K562 (cell line): ENCODE data around the gene ARPC2. TPM values are rescaled to one million over a fixed set of nuclear protein-coding genes. Genes with fewer than 3 reads are reported as not detected.
A peak's percentile ranks its signal among the peaks of the same experiment; 100 is the strongest.

Experiments
- ARID3A ChIP-seq: IDR thresholded peaks from 2 replicates; pipeline ENCODE4 v1.6.1; 2012; ENCODE audit warnings: low read depth, low read length, improper control_type of control experiment, borderline replicate concordance
- ATF4 ChIP-seq: fragments of 450-650 bp; formaldehyde crosslinking; IDR thresholded peaks from 2 replicates; pipeline ENCODE4 v1.4.0; 2022; ENCODE audit warnings: mild to moderate bottlenecking, moderate library complexity
- DNMT1 ChIP-seq: fragments of 450-650 bp; IDR thresholded peaks from 2 replicates; pipeline ENCODE4 v1.6.1; 2016; ENCODE audit warnings: antibody characterized with exemption, mild to moderate bottlenecking
- DPF2 ChIP-seq: fragments of 450-650 bp; IDR thresholded peaks from 2 replicates; pipeline ENCODE4 v1.6.1; 2016
- ETS2 ChIP-seq: IDR thresholded peaks from 2 replicates; pipeline ENCODE4 v1.6.1; 2016; ENCODE audit warnings: borderline replicate concordance, missing genetic modification characterization, mild to moderate bottlenecking, moderate library complexity, missing compliant biosample characterization; ENCODE audit not compliant: poor library complexity, severe bottlenecking
- GATAD2A ChIP-seq: fragments of 450-650 bp; IDR thresholded peaks from 2 replicates; pipeline ENCODE4 v1.6.1; 2017
- L3MBTL2 ChIP-seq: fragments of 450-650 bp; IDR thresholded peaks from 2 replicates; pipeline ENCODE4 v1.6.1; 2016; ENCODE audit warnings: mild to moderate bottlenecking, moderate library complexity
- LEF1 ChIP-seq: fragments of 450-650 bp; IDR thresholded peaks from 2 replicates; pipeline ENCODE4 v1.6.1; 2016; ENCODE audit warnings: mild to moderate bottlenecking
- MAFG ChIP-seq: fragments of 450-650 bp; conservative IDR thresholded peaks from 2 replicates; pipeline ENCODE4 v1.6.1; 2016; ENCODE audit warnings: missing genetic modification characterization, missing compliant biosample characterization
- MECOM ChIP-seq: fragments of 250-450 bp; sonication (Bioruptor Pico); IDR thresholded peaks from 2 replicates; pipeline ENCODE4 v1.8.0; 2022; ENCODE audit warnings: inconsistent platforms
- MEF2D ChIP-seq: conservative IDR thresholded peaks from 2 replicates; pipeline ENCODE4 v1.6.1; 2016; ENCODE audit warnings: low read depth, missing genetic modification characterization, missing compliant biosample characterization
- RAD51 ChIP-seq: fragments of 450-650 bp; IDR thresholded peaks from 2 replicates; pipeline ENCODE4 v1.7.1; 2016; ENCODE audit warnings: low read depth, mild to moderate bottlenecking, borderline replicate concordance
- SMAD3 ChIP-seq: fragments of 450-650 bp; formaldehyde crosslinking; conservative IDR thresholded peaks from 2 replicates; pipeline ENCODE4 v1.4.0; 2020; ENCODE audit warnings: mild to moderate bottlenecking
- SPI1 ChIP-seq: IDR thresholded peaks from 2 replicates; pipeline ENCODE4 v1.6.1; 2011; ENCODE audit warnings: low read depth, low read length, control low read depth, borderline replicate concordance
- SUPT5H ChIP-seq: fragments of 450-650 bp; IDR thresholded peaks from 2 replicates; pipeline ENCODE4 v1.6.1; 2016
- YY1 ChIP-seq, 3 experiments: IDR thresholded peaks; 2 replicates each; pipeline ENCODE4 v1.6.1; 2011; ENCODE audit warnings: low read length in 2 of 3, mild to moderate bottlenecking in 2 of 3, moderate library complexity in 2 of 3, borderline replicate concordance in 1 of 3, control low read depth in 1 of 3, low read depth in 1 of 3; ENCODE audit not compliant: insufficient read depth in 3 of 3, insufficient replicate concordance in 2 of 3, control insufficient read depth in 1 of 3, insufficient read length in 1 of 3; ENCODE audit errors: extremely low read depth in 1 of 3
- ZBTB9 ChIP-seq: fragments of 450-650 bp; formaldehyde crosslinking; IDR thresholded peaks from 2 replicates; pipeline ENCODE4 v1.4.0; 2020; ENCODE audit warnings: mild to moderate bottlenecking, moderate library complexity
- ZC3H8 ChIP-seq: fragments of 450-650 bp; IDR thresholded peaks from 2 replicates; pipeline ENCODE4 v1.6.1; 2017
- ZNF316 ChIP-seq: fragments of 450-650 bp; IDR thresholded peaks from 2 replicates; pipeline ENCODE4 v1.6.1; 2016
- ZNF589 ChIP-seq: fragments of 200-800 bp; sonication (Bioruptor generic); IDR thresholded peaks from 2 replicates; pipeline ENCODE4 v1.6.1; 2016; ENCODE audit warnings: low read depth, missing genetic modification characterization, missing compliant biosample characterization
- ZNF592 ChIP-seq: fragments of 450-650 bp; IDR thresholded peaks from 2 replicates; pipeline ENCODE4 v1.6.1; 2017; ENCODE audit warnings: antibody characterized with exemption, mild to moderate bottlenecking
- polyA plus RNA-seq, 8 experiments: library from polyadenylated mRNA; depleted of rRNA in 4 of 8; stranded (reverse) in 5 of 8; unstranded in 3 of 8; fragments of >200 nt; fragmentation: Nextera tagmentation in 2 of 8; fragmentation: Illumina TruSeq in 1 of 8; extraction: Ambion mirVana in 2 of 8; extraction: Trizol in 1 of 8; gene quantifications; 2 replicates each; pipeline versions ENCODE4 v1.2.1 to v1.2.3, GENCODE V29; 2011 to 2014; ENCODE audit warnings: inconsistent platforms in 1 of 8, missing spikeins in 1 of 8
- total RNA-seq, 7 experiments: library from RNA; depleted of rRNA in 6 of 7; stranded (reverse); fragments of >200 nt in 6 of 7; fragmentation: Illumina TruSeq in 2 of 7; extraction: Trizol in 2 of 7; gene quantifications; 2 replicates each; pipeline versions ENCODE4 v1.2.1 to v1.2.3, GENCODE V29; 2011 to 2021; ENCODE audit warnings: low replicate concordance in 1 of 7

The ARPC2 gene
- total and polyA plus RNA-seq, 9 of the 15 experiments (the other 6 are each of a cell fraction or from before 2014, with no cell fraction given): 81.9 to 187 (median 103) TPM

GRCh38 chr2:218216674-218217359 lies at the start of gene ARPC2 (continued):
- TF ChIP-seq SMAD3 (no peak), MAFG (tag) (no peak), ZNF592 (no peak), ARID3A (no peak), ZNF316 (peak; percentile 85), RAD51 (no peak), ZNF589 (CRISPR knock-in tag) (no peak), MECOM (no peak), L3MBTL2 (peak; percentile 57; the same call in 1 of the 2 replicates), DPF2 (peak; percentile 31; the same call in 1 of the 2 replicates), GATAD2A (no peak), YY1 (IDR thresholded peaks at IDR 0.05; ENCODE audit: borderline replicate concordance in 1 of 3, control insufficient read depth in 1 of 3, extremely low read depth in 1 of 3, insufficient read depth in 3 of 3, insufficient read length in 1 of 3, insufficient replicate concordance in 2 of 3, low read depth in 1 of 3, low read length in 2 of 3) (peak; percentile 24 to 90 (median 85)), ETS2 (tag) (no peak), SPI1 (peak; percentile 94), ATF4 (no peak), ZBTB9 (CRISPR knock-in tag) (0 out of 2 replicates have a peak, but pooled peaks have one; percentile 25), ZC3H8 (no peak), LEF1 (no peak), SUPT5H (peak; percentile 84), MEF2D (tag) (no peak), DNMT1 (no peak)
